GM12878 (cell line): Measurements from ENCODE around the gene MYOM1. TPM values are rescaled to one million over a fixed set of nuclear protein-coding genes. Genes with fewer than 3 reads are reported as not detected.

Source experiments
- CBX3 ChIP-seq: fragments of 200-600 bp; sonication (generic); IDR thresholded peaks from 2 replicates; pipeline ENCODE4 v1.6.1; 2016; ENCODE audit warnings: low read depth, borderline replicate concordance
- CHD1 ChIP-seq: IDR thresholded peaks from 2 replicates; pipeline ENCODE4 v1.6.1; 2012; ENCODE audit warnings: low read depth, low read length, improper control_type of control experiment
- CHD4 ChIP-seq: fragments of 200-600 bp; sonication (generic); IDR thresholded peaks from 2 replicates; pipeline ENCODE4 v1.6.1; 2016; ENCODE audit warnings: mild to moderate bottlenecking
- CTCF ChIP-seq, 3 experiments: IDR thresholded peaks in 2 of 3; conservative IDR thresholded peaks in 1 of 3; 2 replicates each; pipeline ENCODE4 v1.5.1; 2011; ENCODE audit warnings: low read depth in 3 of 3, low read length in 3 of 3, mild to moderate bottlenecking in 3 of 3, control low read depth in 2 of 3, moderate library complexity in 2 of 3, inconsistent platforms in 1 of 3, mixed read lengths in 1 of 3; ENCODE audit not compliant: control insufficient read depth in 2 of 3, insufficient read depth in 1 of 3; ENCODE audit errors: extremely low read depth in 1 of 3
- JUNB ChIP-seq: IDR thresholded peaks from 2 replicates; pipeline ENCODE4 v1.6.1; 2016; ENCODE audit warnings: antibody characterized with exemption, mild to moderate bottlenecking
- NFXL1 ChIP-seq: fragments of 450-650 bp; IDR thresholded peaks from 2 replicates; pipeline ENCODE4 v1.6.1; 2017; ENCODE audit warnings: antibody characterized with exemption, mild to moderate bottlenecking, borderline replicate concordance
- NR2C2 ChIP-seq: IDR thresholded peaks from 2 replicates; pipeline ENCODE4 v1.6.1; 2011; ENCODE audit warnings: borderline replicate concordance, low read depth; ENCODE audit not compliant: control insufficient read depth, insufficient read length
- PKNOX1 ChIP-seq: fragments of 450-650 bp; IDR thresholded peaks from 2 replicates; pipeline ENCODE4 v1.6.1; 2016; ENCODE audit warnings: mild to moderate bottlenecking
- POU2F2 ChIP-seq: IDR thresholded peaks from 3 replicates; pipeline ENCODE4 v1.6.1; 2011; ENCODE audit warnings: low read depth, mild to moderate bottlenecking, low read length, borderline replicate concordance
- RELB ChIP-seq: fragments of 450-650 bp; IDR thresholded peaks from 2 replicates; pipeline ENCODE4 v1.6.1; 2017; ENCODE audit warnings: low read depth, mild to moderate bottlenecking, moderate library complexity
- SIN3A ChIP-seq: IDR thresholded peaks from 2 replicates; pipeline ENCODE4 v1.6.1; 2012; ENCODE audit warnings: low read depth, low read length, improper control_type of control experiment
- SIX5 ChIP-seq: IDR thresholded peaks from 2 replicates; pipeline ENCODE4 v1.6.1; 2011; ENCODE audit warnings: mild to moderate bottlenecking, low read depth, low read length, moderate library complexity; ENCODE audit not compliant: severe bottlenecking
- SP1 ChIP-seq: IDR thresholded peaks from one replicate; pipeline ENCODE4 v1.6.1; 2011; ENCODE audit warnings: low read depth, low read length
- TBL1XR1 ChIP-seq: IDR thresholded peaks from 2 replicates; pipeline ENCODE4 v1.6.1; 2012; ENCODE audit warnings: low read depth, low read length, improper control_type of control experiment
- TCF3 ChIP-seq: IDR thresholded peaks from 2 replicates; pipeline ENCODE4 v1.6.1; 2012; ENCODE audit warnings: low read depth, mild to moderate bottlenecking, low read length, borderline replicate concordance; ENCODE audit not compliant: insufficient read depth
- USF1 ChIP-seq: IDR thresholded peaks from 2 replicates; pipeline ENCODE4 v1.6.1; 2011; ENCODE audit warnings: borderline replicate concordance, low read depth, mild to moderate bottlenecking, moderate library complexity, mixed read lengths, low read length; ENCODE audit not compliant: insufficient read depth; ENCODE audit errors: extremely low read length
- ZBED1 ChIP-seq: IDR thresholded peaks from 2 replicates; pipeline ENCODE4 v1.6.1; 2016; ENCODE audit warnings: borderline replicate concordance
- ZBTB33 ChIP-seq: fragments of 450-650 bp; IDR thresholded peaks from 2 replicates; pipeline ENCODE4 v1.6.1; 2017; ENCODE audit warnings: mild to moderate bottlenecking
- ZSCAN29 ChIP-seq: fragments of 450-650 bp; IDR thresholded peaks from 2 replicates; pipeline ENCODE4 v1.6.1; 2017; ENCODE audit warnings: mild to moderate bottlenecking, moderate library complexity
- ZZZ3 ChIP-seq: IDR thresholded peaks from 2 replicates; pipeline ENCODE4 v1.6.1; 2011; ENCODE audit warnings: low read depth; ENCODE audit not compliant: control insufficient read depth, insufficient read length
- polyA plus RNA-seq, 11 experiments: library from polyadenylated mRNA; depleted of rRNA in 4 of 11; unstranded in 6 of 11; stranded (reverse) in 5 of 11; fragments of >200 nt; fragmentation: Nextera tagmentation in 4 of 11; fragmentation: Illumina TruSeq in 1 of 11; extraction: Ambion mirVana in 4 of 11; extraction: Trizol in 1 of 11; gene quantifications; 1 replicate in 1 of 11; 2 replicates in 10 of 11; pipeline versions ENCODE4 v1.2.1 to v1.2.3, GENCODE V29; 2011 to 2016; ENCODE audit warnings: inconsistent platforms in 2 of 11, missing spikeins in 2 of 11, low read depth in 1 of 11
- total RNA-seq, 4 experiments: library from RNA; depleted of rRNA in 3 of 4; stranded (reverse); fragments of >200 nt in 3 of 4; fragmentation: Illumina TruSeq in 1 of 4; extraction: Trizol in 1 of 4; gene quantifications; 2 replicates each; pipeline versions ENCODE4 v1.2.1 to v1.2.3, GENCODE V29; 2013 to 2021

MYOM1 gene
- total and polyA plus RNA-seq, 10 of the 15 experiments (the other 5 are each of a cell fraction or from before 2014, with no cell fraction given) = 0.06 to 1.0 (median 0.57) TPM

- TF ChIP-seq ZBTB33 = no peak
- no peak for TF ChIP-seq PKNOX1
- no peak for TF ChIP-seq ZSCAN29
- no peak for TF ChIP-seq CBX3
- peak; percentile 86 for TF ChIP-seq SP1
- peak; percentile 99 for TF ChIP-seq RELB
- no peak for TF ChIP-seq NFXL1
- no peak for TF ChIP-seq CHD4
- TF ChIP-seq ZZZ3 = no peak
- no peak for TF ChIP-seq CTCF (IDR thresholded peaks at IDR 0.05 in 2 of 3, conservative IDR thresholded peaks at IDR 0.05 in 1 of 3; ENCODE audit: control insufficient read depth in 2 of 3, extremely low read depth in 1 of 3, insufficient read depth in 1 of 3, low read depth in 3 of 3, low read length in 3 of 3)
- no peak for TF ChIP-seq NR2C2
- 0 out of 2 replicates have a peak, but pooled peaks have one; percentile 26 for TF ChIP-seq SIN3A
- peak; percentile 58 for TF ChIP-seq SIX5
- TF ChIP-seq TBL1XR1 = no peak; the same call in 1 of the 2 replicates
- peak; percentile 99 for TF ChIP-seq CHD1
- no peak; the same call in 1 of the 2 replicates for TF ChIP-seq ZBED1
- TF ChIP-seq POU2F2 = peak; percentile 91
- peak; percentile 96 for TF ChIP-seq USF1
- TF ChIP-seq JUNB = no peak
- peak; percentile 66; the same call in 1 of the 2 replicates for TF ChIP-seq TCF3
Observed at GRCh38 chr18:3247240-3248061, 27.7 kb upstream of the MYOM1 start, which contains the start of gene MYL12A (continued).
